GM12878 (cell line): ENCODE results near the gene CADPS. TPM values are rescaled to one million over a fixed set of nuclear protein-coding genes. Genes with fewer than 3 reads are reported as not detected.

Source experiments
- ATAC-seq: fragments of 200-7000 bp; cut with Tn5 transposase; 3 replicates; pipeline ENCODE4 v1.9.1; 2020; ENCODE audit warnings: mild to moderate bottlenecking, moderate library complexity
- BruUV-seq: library from RNA; stranded (reverse); fragments of 400-500 nt; replicated peaks from 2 replicates; lab custom pipeline; 2021; lab: Mats Ljungman, UMichigan
- CTCF ChIA-PET: fragments of 300-600 bp; sonication (Branson Sonifier 250); formaldehyde crosslinking; extraction: SDS; loops from one replicate; lab custom pipeline; 2021; ENCODE audit warnings: inconsistent platforms; lab: Yijun Ruan, JAX
- POLR2A ChIA-PET: fragments of 350-600 bp; formaldehyde crosslinking; extraction: SDS; loops from one replicate; lab custom pipeline; 2021; ENCODE audit warnings: inconsistent platforms; lab: Charles Lee
- RAD21 ChIA-PET: fragments of 300-600 bp; sonication (Branson Sonifier 250); formaldehyde crosslinking; loops from one replicate; lab custom pipeline; 2023; ENCODE audit warnings: antibody characterized with exemption; ENCODE audit not compliant: unreplicated experiment; lab: Charles Lee
- SMC1A ChIA-PET: fragments of 300-600 bp; sonication (Branson Sonifier 250); formaldehyde crosslinking; loops from one replicate; lab custom pipeline; 2023; ENCODE audit not compliant: unreplicated experiment, uncharacterized antibody; lab: Charles Lee
- DNase-seq: peaks from one replicate; pipeline ENCODE4 v3.0.0-alpha.2; 2011; ENCODE audit warnings: low read depth, low spot score
- FAIRE-seq: peaks from 3 replicates; lab custom pipeline; 2011; peaks lifted over from hg19 to GRCh38; lab: Jason Lieb, UNC
- H2AFZ ChIP-seq: 2 replicates; pipeline ENCODE4 v1.6.0; 2011; ENCODE audit warnings: low read depth, low read length, control low read depth; ENCODE audit not compliant: control insufficient read depth
- H3K27ac ChIP-seq: 2 replicates; pipeline ENCODE4 v1.5.1; 2011; ENCODE audit warnings: control low read depth; ENCODE audit not compliant: control insufficient read depth, insufficient read depth
- H3K27me3 ChIP-seq, 2 experiments: replicated peaks in 1 of 2; 2 replicates each; pipeline versions ENCODE4 v1.6.0 to v1.6.1; 2011; ENCODE audit warnings: low read length in 1 of 2; ENCODE audit not compliant: control insufficient read depth in 2 of 2, insufficient read depth in 2 of 2
- H3K36me3 ChIP-seq, 2 experiments: 2 replicates each; pipeline ENCODE4 v1.5.1; 2011; ENCODE audit warnings: low read length in 1 of 2; ENCODE audit not compliant: control insufficient read depth in 2 of 2, insufficient read depth in 2 of 2
- H3K4me1 ChIP-seq: 2 replicates; pipeline ENCODE4 v1.6.1; 2011; ENCODE audit warnings: mild to moderate bottlenecking, low read length, moderate library complexity, mixed read lengths; ENCODE audit not compliant: control insufficient read depth, insufficient read depth
- H3K4me2 ChIP-seq: 2 replicates; pipeline ENCODE4 v1.6.0; 2011; ENCODE audit warnings: control low read depth; ENCODE audit not compliant: control insufficient read depth, insufficient read depth
- H3K4me3 ChIP-seq: fragments of 200-600 bp; sonication (generic); 2 replicates; pipeline ENCODE4 v1.5.1; 2016
- H3K79me2 ChIP-seq: 2 replicates; pipeline ENCODE4 v1.6.0; 2011; ENCODE audit warnings: low read length; ENCODE audit not compliant: control insufficient read depth, insufficient read depth
- H3K9ac ChIP-seq: 2 replicates; pipeline ENCODE4 v1.8.0; 2011; ENCODE audit warnings: low read length, control low read depth, mixed read lengths; ENCODE audit not compliant: control insufficient read depth, insufficient read depth
- H3K9me3 ChIP-seq: replicated peaks from 3 replicates; pipeline ENCODE4 v1.5.1; 2011; ENCODE audit warnings: mild to moderate bottlenecking, low read length; ENCODE audit not compliant: control insufficient read depth, insufficient read depth
- H4K20me1 ChIP-seq: 2 replicates; pipeline ENCODE4 v1.6.0; 2011; ENCODE audit not compliant: control insufficient read depth, insufficient read depth
- ATF7 ChIP-seq: fragments of 450-650 bp; IDR thresholded peaks from 2 replicates; pipeline ENCODE4 v1.6.1; 2016; ENCODE audit warnings: low read depth, mild to moderate bottlenecking
- CHD2 ChIP-seq: IDR thresholded peaks from 2 replicates; pipeline ENCODE4 v1.6.1; 2011; ENCODE audit warnings: low read depth, low read length, improper control_type of control experiment, borderline replicate concordance
- CREM ChIP-seq: IDR thresholded peaks from 2 replicates; pipeline ENCODE4 v1.6.1; 2014; ENCODE audit warnings: antibody characterized with exemption, low read depth
- GATAD2B ChIP-seq: fragments of 450-650 bp; conservative IDR thresholded peaks from 2 replicates; pipeline ENCODE4 v1.6.1; 2017; ENCODE audit warnings: low read depth, mild to moderate bottlenecking, moderate library complexity
- HDAC2 ChIP-seq: fragments of 200-600 bp; sonication (generic); IDR thresholded peaks from 2 replicates; pipeline ENCODE4 v1.6.1; 2017
- JUNB ChIP-seq: IDR thresholded peaks from 2 replicates; pipeline ENCODE4 v1.6.1; 2016; ENCODE audit warnings: antibody characterized with exemption, mild to moderate bottlenecking
- MTA2 ChIP-seq: fragments of 450-650 bp; IDR thresholded peaks from 2 replicates; pipeline ENCODE4 v1.6.1; 2016; ENCODE audit warnings: low read depth, mild to moderate bottlenecking, moderate library complexity
- NR2C2 ChIP-seq: IDR thresholded peaks from 2 replicates; pipeline ENCODE4 v1.6.1; 2011; ENCODE audit warnings: borderline replicate concordance, low read depth; ENCODE audit not compliant: control insufficient read depth, insufficient read length
- POLR2A ChIP-seq: IDR thresholded peaks from 2 replicates; pipeline ENCODE4 v1.6.1; 2011; ENCODE audit warnings: low read depth, mild to moderate bottlenecking, low read length
- RELA ChIP-seq: fragments of 450-650 bp; IDR thresholded peaks from 2 replicates; pipeline ENCODE4 v1.8.0; 2014; ENCODE audit warnings: borderline replicate concordance; ENCODE audit not compliant: partially characterized antibody
- SMAD1 ChIP-seq: fragments of 450-650 bp; IDR thresholded peaks from 2 replicates; pipeline ENCODE4 v1.6.1; 2018; ENCODE audit warnings: mild to moderate bottlenecking, low read depth; ENCODE audit not compliant: partially characterized antibody
- SMARCA5 ChIP-seq: fragments of 450-650 bp; IDR thresholded peaks from 2 replicates; pipeline ENCODE4 v1.6.1; 2017; ENCODE audit warnings: mild to moderate bottlenecking
- TARDBP ChIP-seq: IDR thresholded peaks from 2 replicates; pipeline ENCODE4 v1.6.1; 2016; ENCODE audit warnings: borderline replicate concordance
- TCF3 ChIP-seq: IDR thresholded peaks from 2 replicates; pipeline ENCODE4 v1.6.1; 2012; ENCODE audit warnings: low read depth, mild to moderate bottlenecking, low read length, borderline replicate concordance; ENCODE audit not compliant: insufficient read depth
- TCF7 ChIP-seq: IDR thresholded peaks from 2 replicates; pipeline ENCODE4 v1.6.1; 2014; ENCODE audit warnings: antibody characterized with exemption, borderline replicate concordance
- WGBS: methylation state at CpG from one replicate; pipeline ENCODE4 v1.1.6; 2016; ENCODE audit warnings: low lambda C conversion rate; ENCODE audit not compliant: insufficient replicate concordance, insufficient coverage; ENCODE audit errors: missing lambda C conversion rate; 5-methylcytosine and 5-hydroxymethylcytosine counted together
- in situ Hi-C: fragments of 300-500 bp; cut with MboI; formaldehyde crosslinking; loops from 9 replicates; pipeline ENCODE4 v1.14.3; 2018; ENCODE audit warnings: mixed read lengths
- intact Hi-C: fragments of 100-400 bp; cut with micrococcal nuclease; formaldehyde crosslinking; loops from one replicate; pipeline ENCODE4 v1.14.2; 2022; ENCODE audit not compliant: unreplicated experiment
- polyA plus RNA-seq, 11 experiments: library from polyadenylated mRNA; depleted of rRNA in 4 of 11; unstranded in 6 of 11; stranded (reverse) in 5 of 11; fragments of >200 nt; fragmentation: Nextera tagmentation in 4 of 11; fragmentation: Illumina TruSeq in 1 of 11; extraction: Ambion mirVana in 4 of 11; extraction: Trizol in 1 of 11; gene quantifications; 1 replicate in 1 of 11; 2 replicates in 10 of 11; pipeline versions ENCODE4 v1.2.1 to v1.2.3, GENCODE V29; 2011 to 2016; ENCODE audit warnings: inconsistent platforms in 2 of 11, missing spikeins in 2 of 11, low read depth in 1 of 11
- total RNA-seq, 4 experiments: library from RNA; depleted of rRNA in 3 of 4; stranded (reverse); fragments of >200 nt in 3 of 4; fragmentation: Illumina TruSeq in 1 of 4; extraction: Trizol in 1 of 4; gene quantifications; 2 replicates each; pipeline versions ENCODE4 v1.2.1 to v1.2.3, GENCODE V29; 2013 to 2021
- TF ChIP-seq, protein P1 (sequence below): fragments of 450-650 bp; IDR thresholded peaks from 2 replicates; pipeline ENCODE4 v1.6.1; 2017; ENCODE audit warnings: low read depth, mild to moderate bottlenecking, moderate library complexity

The CADPS gene
- total and polyA plus RNA-seq, 10 of the 15 experiments (the other 5 are each of a cell fraction or from before 2014, with no cell fraction given) = 0.20 TPM; not detected in 9

DNA sequence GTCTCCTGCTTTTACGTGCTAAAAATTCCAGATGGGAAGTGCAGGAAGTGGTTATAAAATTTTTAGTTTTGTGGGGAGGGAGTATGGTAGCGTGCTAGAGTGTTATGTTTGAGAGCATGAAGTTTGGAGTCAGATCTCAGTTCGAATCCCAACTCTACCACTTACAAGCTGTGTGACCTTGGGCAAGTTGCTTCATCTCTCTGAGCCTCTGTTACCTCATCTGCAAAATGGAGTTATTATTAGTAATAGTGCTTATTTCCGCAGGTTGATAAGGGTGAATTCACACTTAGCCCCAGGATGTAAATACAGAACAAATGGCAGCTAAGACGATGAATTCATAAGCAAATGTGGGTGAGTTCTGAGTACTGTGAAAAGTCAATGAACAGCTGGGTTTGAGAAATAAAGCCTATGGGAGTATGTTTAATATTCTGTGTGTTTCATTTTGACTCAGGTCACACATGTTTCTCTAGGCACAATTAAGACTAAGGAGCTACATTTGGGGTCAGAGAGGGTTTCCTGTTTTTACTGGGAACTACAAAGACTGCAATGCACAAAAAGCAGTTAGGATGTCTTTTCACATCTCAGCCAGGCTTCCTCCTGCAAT, 428.8 kb downstream of the CADPS start (continued):
- TF ChIP-seq MTA2 (peak; percentile 57), ATF7 (peak; percentile 26; the same call in 1 of the 2 replicates)

DNA sequence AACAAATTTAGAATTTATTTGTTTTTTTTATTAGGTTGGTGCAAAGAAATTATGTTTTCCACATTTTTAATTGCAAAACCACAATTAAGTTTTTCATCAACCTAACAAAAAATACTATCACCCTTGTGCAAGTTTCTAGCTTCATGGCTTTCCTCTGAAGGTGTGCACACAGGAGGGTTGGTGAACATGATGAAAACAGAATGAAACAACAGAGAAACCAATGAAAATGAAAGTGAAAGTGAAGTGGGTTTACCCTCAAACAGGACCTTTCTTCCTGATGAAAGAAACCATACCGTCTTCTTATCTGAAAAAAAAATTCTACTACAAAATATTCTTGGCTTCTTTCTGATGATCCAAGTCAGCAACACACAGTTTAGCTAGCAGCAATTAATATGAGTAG, 429.9 kb downstream of the CADPS start:
- Histone ChIP-seq H3K27ac (no peak overlapping the region), H3K27me3 (no peaks in the 10 kb centered on the region), H3K9me3 (no peaks in the 10 kb centered on the region; the same call in 2 of the 3 replicates), H3K79me2 (no peaks in the 10 kb centered on the region), H3K9ac (no peak overlapping the region), H3K4me1 (no peaks in the 10 kb centered on the region), H3K4me2 (no peak overlapping the region), H3K36me3 (no peaks in the 10 kb centered on the region), H2AFZ (no peak overlapping the region), H4K20me1 (no peaks in the 10 kb centered on the region), H3K4me3 (no peak overlapping the region)
- ChIA-PET POLR2A (interaction anchor here (0.9 kb wide), 1 partner anchor 207 kb away, joined by 7 read pairs; no protein-coding TSS in a partner anchor), CTCF (interaction anchor here (0.7 to 1.1 kb wide), 2 partner anchors 24 to 112 kb away, joined by 3 read pairs; no protein-coding TSS in a partner anchor), SMC1A (interaction anchor here (0.6 to 1.9 kb wide), 4 partner anchors 9 to 289 kb away, joined by 3 to 9 read pairs (median 3); no protein-coding TSS in a partner anchor), RAD21 (interaction anchor here (0.7 kb wide), 1 partner anchor 888 kb away, joined by 3 read pairs; no protein-coding TSS in a partner anchor)
- TF ChIP-seq CHD2 (no peak), TCF7 (no peak), SMARCA5 (no peak), CREM (no peak), JUNB (no peak), POLR2A (no peak), RELA (no peak), NR2C2 (no peak), HDAC2 (no peak), TARDBP (no peak), GATAD2B (no peak), SMAD1 (no peak), TCF3 (no peak)
- TF ChIP-seq, protein P1, sequence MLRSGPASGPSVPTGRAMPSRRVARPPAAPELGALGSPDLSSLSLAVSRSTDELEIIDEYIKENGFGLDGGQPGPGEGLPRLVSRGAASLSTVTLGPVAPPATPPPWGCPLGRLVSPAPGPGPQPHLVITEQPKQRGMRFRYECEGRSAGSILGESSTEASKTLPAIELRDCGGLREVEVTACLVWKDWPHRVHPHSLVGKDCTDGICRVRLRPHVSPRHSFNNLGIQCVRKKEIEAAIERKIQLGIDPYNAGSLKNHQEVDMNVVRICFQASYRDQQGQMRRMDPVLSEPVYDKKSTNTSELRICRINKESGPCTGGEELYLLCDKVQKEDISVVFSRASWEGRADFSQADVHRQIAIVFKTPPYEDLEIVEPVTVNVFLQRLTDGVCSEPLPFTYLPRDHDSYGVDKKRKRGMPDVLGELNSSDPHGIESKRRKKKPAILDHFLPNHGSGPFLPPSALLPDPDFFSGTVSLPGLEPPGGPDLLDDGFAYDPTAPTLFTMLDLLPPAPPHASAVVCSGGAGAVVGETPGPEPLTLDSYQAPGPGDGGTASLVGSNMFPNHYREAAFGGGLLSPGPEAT = no peak
- in situ Hi-C loops = no loop called here
- peak; percentile 58; the same call in 2 of the 3 replicates for ATAC-seq
- intact Hi-C loops = no loop called here
- peak; percentile 2 for DNase-seq
- WGBS = 50% methylated on average over 1 of the region's 1 CpG
- FAIRE-seq = no peak
- no TSS peak for BruUV-seq
